AG20443 (cell line): ENCODE measurements around the gene CD48.

ENCODE experiments used
- DNase-seq: peaks from one replicate; pipeline ENCODE4 v3.0.0; 2012; ENCODE audit warnings: low spot score, mixed read lengths

The CD48 gene, protein sequence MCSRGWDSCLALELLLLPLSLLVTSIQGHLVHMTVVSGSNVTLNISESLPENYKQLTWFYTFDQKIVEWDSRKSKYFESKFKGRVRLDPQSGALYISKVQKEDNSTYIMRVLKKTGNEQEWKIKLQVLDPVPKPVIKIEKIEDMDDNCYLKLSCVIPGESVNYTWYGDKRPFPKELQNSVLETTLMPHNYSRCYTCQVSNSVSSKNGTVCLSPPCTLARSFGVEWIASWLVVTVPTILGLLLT

DNA sequence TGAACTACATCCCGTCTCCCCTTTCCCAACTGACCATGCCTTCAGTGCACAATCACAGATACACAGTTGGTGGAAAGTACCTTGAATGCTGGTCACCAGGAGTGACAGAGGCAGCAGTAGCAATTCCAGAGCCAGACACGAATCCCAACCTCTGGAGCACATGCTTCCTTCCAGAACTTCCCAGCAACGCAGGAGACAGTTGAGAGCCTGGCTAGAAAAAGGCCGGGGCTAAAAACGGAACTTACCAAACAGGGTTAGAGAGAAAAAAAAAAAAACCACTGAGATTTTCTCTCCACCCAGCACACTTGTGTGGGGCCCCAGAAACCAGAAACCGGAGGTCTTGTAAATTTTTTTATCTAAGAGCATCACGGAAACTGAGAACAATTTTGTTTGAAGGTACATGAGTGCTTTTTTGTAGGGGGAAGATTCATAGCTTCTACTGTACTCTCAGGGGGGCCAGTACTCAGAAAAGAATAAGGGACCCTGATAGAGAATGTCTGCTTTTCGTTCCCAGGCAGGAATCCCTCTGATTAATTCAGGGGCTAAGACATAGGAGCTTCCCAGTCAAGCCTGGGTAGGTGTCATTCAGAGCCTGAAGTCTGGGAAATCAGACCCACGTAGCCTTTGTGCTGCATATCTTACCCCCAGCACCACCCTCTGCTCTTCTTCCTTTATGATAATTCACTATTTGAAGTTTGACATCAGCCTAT lies at the start of gene CD48:
Gene CD48 (minus strand): TSS at position 221 of the 710 bp plus-strand sequence. CDS start 59 bp downstream, at position 162.
- no peak for DNase-seq

DNA sequence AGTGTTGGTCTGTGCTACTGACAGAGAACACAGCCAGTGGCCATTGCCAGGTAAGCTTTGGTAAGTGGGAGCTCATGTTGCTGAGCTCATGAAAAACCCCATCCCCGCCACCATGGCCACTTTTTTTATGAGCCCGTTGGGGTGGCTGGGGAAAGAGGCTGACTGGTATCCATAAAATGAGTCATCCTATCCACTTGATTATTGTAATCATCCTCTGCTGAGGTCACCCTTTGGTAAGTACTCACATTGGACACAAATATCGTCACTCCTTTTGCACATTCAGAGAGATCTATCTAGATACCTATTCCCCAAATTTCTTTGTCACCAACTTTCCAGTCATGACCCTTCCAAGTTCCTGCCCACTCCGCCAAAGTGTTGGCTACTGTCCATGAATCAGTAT lies 49.4 kb upstream of the CD48 start:
- no peak for DNase-seq

DNA sequence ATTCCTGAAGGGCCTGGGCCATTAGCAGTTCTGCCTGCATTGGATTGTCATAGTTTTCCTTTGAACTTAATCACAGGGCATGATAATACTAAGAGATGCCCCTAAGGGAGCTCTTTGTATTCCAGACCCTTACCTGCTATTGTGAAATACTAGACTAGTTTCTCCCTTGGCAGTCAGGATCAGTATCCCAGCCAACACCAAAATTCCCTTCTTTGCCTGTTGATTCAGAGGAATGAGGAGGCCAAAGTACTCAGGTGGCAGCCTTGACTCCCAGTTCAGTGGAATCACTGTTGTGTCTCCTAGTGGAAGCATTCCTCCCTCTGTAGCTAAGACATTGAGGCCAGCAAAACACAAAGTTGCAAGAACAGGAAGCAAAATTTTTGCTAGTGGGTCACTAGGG lies 48.1 kb upstream of the CD48 start:
- no peak for DNase-seq

DNA sequence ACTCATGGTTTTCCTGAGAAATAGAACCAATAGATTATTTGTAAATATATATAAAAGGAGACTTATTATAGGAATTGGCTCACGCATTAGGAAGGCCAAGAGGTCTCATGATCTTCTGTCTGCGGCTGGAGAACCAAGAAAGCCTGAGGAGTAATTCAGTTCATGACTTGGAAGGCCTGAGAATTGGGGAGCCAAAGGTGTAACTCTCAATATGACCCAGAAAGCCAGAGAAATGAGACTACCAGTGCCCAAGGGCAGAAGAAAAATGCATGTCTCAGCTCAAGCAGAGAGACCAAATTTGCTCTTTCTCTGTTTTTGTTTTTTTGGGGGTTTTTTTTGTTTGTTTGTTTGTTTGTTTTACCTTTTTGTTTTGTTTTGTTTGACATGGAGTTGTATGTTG lies 46.9 kb upstream of the CD48 start:
- no peak for DNase-seq

DNA sequence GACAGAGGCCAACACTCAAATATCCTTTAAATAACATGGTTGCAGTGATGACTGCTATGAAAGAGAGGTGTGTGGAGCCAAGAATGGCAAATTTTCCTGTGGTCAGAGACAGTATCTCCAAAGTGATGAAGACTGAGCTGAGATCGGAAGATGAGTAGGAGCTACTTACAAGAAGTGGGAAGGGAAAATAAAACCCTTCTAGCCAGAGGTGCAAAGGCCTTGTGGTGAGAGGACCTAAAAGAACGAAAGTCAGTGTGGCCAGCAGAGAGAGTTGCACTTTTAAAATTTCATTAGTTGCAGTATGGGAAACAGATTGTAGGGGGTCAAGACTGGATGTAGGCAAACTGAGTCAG lies 45.2 kb upstream of the CD48 start:
- DNase-seq: no peak

DNA sequence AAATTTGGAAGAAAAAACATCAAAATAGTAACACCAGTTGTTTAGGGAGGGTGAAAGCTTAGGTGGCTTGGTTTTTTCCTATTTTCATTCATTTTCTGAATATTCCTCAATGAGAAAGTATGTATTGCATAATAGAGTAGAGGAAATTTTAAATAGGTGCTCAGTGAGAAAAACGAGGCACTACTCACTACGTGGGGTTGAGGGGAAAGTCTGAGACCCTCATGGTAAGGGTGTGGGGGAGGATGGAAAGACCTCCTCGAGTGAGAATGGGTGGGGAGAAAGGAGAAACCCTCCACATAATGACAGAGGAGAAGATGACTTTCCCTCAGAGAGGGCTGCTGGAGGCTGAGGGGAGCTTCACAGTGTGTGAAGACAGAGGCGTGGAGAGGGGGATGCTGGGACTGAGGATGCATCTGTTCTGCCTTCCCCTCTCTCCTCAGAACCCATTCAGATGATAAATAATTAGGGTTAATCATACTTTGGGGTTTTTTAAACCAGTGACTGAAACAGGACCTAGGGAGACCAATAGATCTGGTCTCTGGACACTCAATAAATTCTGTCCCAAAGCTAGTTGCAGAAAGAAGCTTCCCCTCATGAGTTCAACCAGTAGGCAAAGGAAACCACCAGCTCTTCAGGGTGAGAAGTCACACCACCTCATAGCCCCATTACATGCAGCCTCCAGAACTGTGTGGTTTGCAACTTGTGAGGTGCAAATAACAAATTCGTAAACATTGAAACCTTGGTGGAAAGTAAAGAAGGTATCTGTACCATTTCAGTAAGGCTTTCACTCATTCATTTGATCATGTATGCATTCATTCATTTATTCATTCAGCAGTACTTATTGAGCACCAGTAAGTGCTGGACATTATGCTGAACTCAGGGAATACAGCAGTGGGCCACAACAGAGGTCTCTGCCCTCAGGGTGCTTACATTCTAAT lies 44.6 kb upstream of the CD48 start:
- DNase-seq: no peak

DNA sequence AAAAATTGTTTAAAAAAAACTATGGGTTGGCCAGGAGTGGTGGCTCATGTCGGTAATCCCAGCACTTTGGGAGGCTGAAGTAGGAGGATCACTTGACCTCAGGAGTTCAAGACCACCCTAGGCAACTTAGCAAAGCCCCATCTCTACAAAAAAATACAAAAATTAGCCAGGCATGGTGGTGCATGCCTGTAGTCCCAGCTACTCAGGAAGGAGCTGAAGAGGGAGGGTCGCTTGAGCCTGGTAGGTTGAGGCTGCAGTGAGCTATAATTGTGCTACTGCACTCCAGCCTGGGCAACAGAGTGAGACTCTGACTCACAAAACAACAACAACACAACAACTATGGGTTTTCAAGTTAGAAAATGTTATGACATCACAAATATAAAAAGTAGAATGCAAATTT lies 43.8 kb upstream of the CD48 start:
- DNase-seq: no peak

DNA sequence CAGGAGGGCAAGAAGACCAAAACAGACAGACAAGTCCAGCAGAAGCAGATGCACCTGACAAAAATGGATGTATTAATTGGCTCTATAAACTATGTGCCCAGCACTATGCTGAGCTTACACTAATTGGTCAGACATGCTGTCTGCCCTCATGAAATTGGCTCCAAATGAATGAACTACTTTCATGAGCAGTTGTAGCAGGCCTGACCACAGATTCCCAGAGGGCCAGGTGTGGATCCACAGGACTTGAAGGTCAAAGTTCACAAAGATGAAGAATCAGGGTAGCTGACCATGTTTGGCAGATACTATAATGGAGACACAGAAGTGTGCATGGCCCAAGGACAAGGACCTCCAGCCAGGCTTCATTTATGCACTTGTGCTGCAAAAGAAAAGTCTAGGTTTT lies 42.0 kb upstream of the CD48 start:
- no peak for DNase-seq

DNA sequence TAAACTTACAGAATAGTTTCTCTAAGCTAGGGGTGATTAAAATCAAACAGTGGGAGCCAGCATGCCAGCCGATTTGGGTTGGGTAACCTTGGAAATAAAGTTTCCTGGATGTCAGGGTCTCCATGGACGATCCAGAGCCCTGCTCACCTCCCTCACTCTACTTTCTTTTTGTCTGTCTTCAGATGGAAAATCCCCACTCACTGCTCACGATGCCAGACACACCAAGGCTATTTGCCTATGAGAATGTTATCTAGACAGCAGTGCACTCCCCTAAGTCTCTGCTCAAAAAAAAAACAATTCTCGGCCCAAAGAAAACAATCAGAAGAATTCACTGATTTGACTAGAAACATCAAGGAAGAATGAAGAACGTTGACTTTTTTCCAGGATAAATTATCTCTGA lies 41.3 kb upstream of the CD48 start:
- DNase-seq: no peak

DNA sequence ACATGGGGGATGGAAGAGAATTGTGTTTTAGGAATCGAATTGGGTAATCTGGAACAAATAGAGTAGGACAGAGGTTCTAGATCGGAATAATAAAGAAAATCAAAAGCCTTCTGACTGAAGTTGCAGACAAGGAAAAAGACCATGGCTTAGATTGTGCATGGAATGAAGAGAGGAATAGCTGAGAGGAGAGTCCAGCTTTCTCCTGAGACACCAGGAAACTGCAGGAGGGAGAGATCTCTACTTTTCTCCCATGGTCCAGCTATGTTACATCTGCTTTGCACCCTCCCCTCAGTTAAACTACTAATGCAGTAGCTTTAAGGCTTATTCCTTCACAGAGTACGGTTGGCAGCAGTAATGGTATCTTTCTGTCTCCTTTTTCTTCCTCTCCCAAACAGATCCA lies 40.8 kb upstream of the CD48 start:
- no peak for DNase-seq

DNA sequence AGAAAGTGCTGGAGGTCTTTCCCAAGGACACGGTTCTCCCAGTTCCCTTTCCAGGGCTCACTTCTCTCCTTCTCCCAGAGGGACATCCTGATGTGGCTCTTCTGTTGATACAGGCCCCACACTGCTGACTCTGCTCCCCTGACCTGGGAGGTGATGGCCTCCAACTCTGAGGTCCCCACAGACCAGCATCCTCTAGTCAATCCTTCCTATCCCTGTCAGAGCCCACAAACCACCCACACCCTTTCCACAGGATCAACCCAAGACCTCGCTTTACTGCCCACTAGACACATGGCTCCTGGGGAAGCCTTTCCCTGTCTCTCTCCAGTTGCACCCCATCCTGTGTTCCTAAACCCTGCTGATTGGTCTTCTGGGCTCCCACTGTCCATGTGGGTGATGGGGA lies 39.0 kb upstream of the CD48 start:
- no peak for DNase-seq

DNA sequence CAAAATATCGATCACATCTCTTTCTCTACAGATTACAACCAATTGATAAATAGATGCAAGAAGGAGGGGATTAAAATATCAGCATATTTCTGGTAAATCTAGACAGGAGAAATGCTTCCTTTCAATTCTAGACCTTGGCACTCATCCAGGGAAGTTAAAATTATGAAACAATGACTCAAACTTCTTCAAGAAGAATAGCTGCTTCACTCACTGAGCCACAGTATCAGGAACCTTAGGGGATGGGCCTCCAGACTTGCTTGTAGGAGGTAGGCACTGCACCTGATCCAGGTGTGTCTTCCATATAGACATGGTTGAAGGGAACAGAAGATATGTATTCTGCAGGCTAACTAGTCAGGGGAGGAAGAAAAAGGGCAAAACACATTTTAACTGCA lies 37.3 kb upstream of the CD48 start:
- DNase-seq: no peak

DNA sequence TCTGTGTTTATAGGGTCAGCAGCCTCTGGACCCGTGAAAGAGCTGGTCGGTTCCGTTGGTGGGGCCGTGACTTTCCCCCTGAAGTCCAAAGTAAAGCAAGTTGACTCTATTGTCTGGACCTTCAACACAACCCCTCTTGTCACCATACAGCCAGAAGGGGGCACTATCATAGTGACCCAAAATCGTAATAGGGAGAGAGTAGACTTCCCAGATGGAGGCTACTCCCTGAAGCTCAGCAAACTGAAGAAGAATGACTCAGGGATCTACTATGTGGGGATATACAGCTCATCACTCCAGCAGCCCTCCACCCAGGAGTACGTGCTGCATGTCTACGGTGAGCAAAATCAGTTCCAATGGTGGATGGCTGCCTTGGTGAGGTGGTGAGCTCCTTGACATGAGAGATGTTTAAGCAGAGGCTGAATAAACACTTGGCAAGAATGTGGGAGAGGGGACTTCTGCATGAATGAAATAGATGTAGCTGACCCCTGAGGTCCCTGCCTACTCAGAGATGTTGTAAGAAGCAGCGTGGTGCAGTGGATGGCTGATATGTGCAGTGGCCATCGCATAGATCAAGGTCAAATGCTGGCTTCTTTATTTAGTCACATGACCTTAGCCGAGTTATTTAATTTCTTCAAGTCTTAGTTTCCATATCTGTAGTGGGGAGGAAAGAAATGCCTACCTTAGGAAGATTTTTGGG lies 36.7 kb upstream of the CD48 start:
- no peak for DNase-seq

DNA sequence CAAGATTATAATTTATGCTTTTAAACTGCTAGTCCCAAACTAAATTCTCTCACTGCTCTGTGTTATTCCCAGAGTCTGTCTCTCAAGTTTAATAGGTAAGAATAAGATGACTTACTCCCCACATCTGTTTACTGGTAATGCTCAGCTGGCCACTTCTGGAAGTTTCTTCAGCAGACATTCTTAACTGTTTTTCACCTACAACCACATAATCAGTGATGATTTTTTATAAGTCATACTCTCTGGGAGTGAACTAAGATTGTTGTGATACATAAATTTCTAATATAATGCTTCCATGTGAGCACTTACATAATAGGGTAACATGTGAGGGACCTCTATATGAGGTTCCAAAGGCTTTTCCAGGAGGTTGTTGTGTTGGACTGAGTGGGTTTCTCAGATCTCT lies 36.1 kb upstream of the CD48 start:
- no peak for DNase-seq

DNA sequence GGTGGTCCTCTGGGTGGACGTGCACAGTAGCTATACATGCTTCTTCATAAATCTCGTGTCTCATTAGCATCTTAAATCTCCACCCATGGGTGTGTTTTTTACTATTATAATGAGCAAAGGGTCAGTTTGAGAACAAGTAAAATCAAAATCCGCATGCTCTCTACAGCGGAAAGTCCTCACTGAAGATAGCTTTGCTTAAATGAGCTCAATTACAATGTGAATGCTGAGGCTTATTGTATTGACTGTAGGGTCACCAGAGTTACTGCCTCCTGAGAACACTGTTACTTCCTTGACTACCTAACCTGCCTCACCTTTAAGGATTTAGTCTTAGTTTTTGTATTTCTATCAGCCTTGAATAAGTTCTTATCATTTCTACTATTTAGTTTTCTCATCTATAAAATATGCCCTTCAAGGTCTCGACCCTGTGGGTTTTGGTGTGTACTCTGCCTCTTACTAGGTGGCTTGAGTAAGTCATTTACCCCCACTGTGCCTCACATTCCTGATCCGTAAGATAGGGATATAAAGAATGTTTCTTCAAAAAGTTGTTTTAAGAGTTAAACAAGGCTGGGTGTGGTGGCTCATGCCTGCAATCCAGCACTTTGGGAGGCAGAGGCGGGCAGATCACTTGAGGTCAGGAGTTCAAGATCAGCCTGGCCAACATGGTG lies 35.3 kb upstream of the CD48 start:
- no peak for DNase-seq

DNA sequence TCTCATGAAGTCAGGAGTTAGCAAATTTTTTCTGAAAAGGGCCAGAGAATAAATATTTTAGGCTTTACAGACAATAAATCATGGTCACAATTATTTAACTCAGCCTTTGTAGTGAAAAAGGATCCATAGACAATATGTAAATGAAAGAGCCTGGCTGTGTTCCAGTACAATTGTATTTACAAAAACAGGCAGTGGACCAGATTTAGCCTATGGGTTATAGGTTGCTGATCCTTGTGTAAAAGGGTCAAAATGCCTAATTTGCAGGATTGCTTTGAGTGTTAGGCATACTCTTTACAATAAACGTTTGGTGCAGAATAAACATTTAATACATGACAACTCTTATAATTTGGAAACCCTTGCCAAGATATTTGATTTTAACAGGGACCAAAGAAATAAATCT lies 33.9 kb upstream of the CD48 start:
- no peak for DNase-seq

DNA sequence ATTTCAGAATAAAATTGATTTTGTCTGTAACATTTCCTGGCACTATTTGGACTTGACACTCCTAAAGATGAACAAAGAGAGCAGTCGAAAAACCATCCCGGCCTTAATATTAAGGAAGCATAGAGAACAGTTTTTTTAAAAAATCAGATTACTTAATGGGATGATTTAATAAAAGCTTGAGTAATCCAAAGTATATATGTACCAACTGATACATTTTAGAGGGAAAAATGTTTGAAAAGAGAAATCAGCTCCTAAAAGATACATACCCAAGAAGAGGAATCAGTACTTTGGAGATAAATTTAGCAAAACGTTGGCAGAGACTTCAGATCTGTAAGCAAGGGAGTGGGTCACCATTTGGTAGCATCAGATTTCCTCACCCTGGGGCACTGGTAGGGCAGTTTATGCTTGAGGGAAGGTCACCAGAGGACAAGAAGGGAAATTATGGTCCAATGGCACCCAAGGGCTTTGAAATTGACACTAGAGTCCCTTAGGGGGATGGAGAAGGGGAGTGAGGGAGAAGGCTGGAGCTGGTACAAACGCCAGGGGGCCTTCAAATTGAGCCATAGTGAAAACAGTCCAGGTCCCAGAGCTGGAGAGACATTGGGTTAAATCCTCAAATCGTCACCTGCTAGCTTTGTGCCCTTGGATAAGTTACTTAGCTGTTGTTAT lies 33.4 kb upstream of the CD48 start:
- DNase-seq: no peak

DNA sequence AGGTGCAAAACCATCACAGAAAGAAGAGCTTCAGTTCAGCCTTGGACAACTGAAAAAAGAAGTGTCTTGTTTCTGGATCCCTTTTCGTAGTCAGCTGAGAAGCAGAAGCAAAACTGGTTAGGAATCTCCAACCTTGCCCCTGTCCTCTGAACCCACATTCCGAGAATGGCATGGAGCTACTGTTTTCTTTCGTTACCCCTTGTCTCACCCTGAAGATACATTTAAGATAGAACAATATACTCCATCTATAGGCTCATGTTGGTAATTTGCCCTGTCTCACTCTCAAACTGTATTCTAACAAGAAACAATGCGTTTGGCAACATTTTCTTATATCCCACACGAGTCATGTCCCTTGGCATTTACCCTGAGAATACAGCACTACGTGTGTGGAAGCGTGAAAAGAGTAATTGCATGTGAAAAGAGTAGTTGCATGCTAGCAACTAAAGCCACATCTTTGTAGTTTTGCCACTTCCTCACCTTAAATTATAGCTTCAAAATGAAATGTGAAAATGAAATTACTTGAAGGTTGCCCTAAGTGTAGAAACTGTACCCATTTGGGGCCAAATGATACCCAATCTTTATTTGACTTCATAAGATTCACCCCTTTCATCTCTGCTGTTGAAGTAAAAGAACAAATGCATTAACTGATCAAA lies 32.7 kb upstream of the CD48 start:
- no peak for DNase-seq

DNA sequence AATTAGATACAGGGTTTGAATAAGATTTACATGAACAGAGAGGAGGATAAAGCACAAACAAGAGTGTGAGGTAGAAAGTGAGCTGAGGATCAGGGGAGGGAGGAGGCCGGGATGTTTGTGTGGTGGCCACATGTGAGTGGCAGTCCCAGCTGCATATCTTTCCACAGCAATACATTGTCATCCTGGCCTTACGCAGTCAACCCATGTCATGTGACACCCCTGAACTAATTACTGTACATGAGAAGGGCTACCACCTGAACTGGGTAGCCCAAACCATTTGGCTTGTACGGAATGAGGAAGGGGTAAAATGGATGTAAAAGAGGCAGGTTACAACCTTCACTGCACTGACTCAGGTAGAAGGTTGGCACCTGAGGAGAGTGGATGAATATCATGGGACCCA lies 31.6 kb upstream of the CD48 start:
- DNase-seq: no peak

DNA sequence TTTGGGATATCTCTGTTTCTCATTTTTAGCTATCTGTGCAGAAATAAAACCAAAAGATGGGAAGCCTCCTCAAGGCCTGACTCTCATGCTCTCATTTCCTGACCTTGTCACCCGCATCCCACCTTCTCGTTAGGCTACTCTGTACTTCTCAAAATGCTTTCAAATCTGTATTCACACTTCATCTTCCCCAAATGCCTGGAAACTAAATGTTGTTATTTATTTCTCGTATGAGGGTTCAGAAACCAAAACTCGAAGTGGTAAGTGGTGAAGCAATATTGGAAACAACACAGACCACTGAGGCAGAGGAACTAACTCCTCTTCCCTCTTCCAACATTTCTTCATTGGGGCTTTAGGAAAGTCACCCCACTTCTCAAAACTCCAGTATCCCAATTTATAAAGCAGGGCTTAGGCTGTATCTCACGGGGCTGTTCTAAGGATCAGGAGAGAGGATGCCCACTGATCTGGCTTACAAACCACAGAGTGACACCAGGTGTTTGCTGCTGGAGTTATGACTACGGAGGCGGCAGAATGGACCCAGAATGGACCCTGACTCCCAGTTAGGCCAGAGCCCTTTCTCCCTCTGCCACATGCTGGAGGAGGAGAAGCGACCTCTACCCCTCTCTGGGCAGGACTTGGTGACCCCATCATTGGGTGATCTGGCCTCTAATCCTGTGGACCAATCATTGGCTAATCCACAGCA lies 31.0 kb upstream of the CD48 start:
- no peak for DNase-seq
